HEK293 (cell line): ENCODE results near the gene UGGT1.
A peak's percentile ranks its signal among the peaks of the same experiment; 100 is the strongest.

Source experiments
- CTCF ChIP-seq: fragments of 450-650 bp; formaldehyde crosslinking; IDR thresholded peaks from 2 replicates; pipeline ENCODE4 v1.5.1; 2016; ENCODE audit warnings: missing biosample characterization, missing genetic modification characterization
- SP7 ChIP-seq: fragments of 450-650 bp; formaldehyde crosslinking; IDR thresholded peaks from 2 replicates; pipeline ENCODE4 v1.5.1; 2016; ENCODE audit warnings: missing biosample characterization, missing genetic modification characterization
- ZBTB20 ChIP-seq: fragments of 450-650 bp; formaldehyde crosslinking; IDR thresholded peaks from 2 replicates; pipeline ENCODE4 v1.5.1; 2016; ENCODE audit warnings: missing biosample characterization, missing genetic modification characterization
- ZIC2 ChIP-seq: fragments of 450-650 bp; formaldehyde crosslinking; IDR thresholded peaks from 2 replicates; pipeline ENCODE4 v1.5.1; 2016; ENCODE audit warnings: missing biosample characterization, missing genetic modification characterization
- ZNF112 ChIP-seq: fragments of 450-650 bp; formaldehyde crosslinking; IDR thresholded peaks from 2 replicates; pipeline ENCODE4 v1.5.0; 2017; ENCODE audit warnings: missing biosample characterization, missing genetic modification characterization
- ZNF292 ChIP-seq: fragments of 450-650 bp; formaldehyde crosslinking; IDR thresholded peaks from 2 replicates; pipeline ENCODE4 v1.5.1; 2016; ENCODE audit warnings: low read depth, missing biosample characterization, missing genetic modification characterization, borderline replicate concordance
- ZNF423 ChIP-seq: fragments of 450-650 bp; formaldehyde crosslinking; IDR thresholded peaks from 2 replicates; pipeline ENCODE4 v1.5.1; 2016; ENCODE audit warnings: missing biosample characterization, missing genetic modification characterization
- ZNF501 ChIP-seq: fragments of 450-650 bp; formaldehyde crosslinking; IDR thresholded peaks from 2 replicates; pipeline ENCODE4 v1.5.1; 2016; ENCODE audit warnings: missing biosample characterization, missing genetic modification characterization
- ZNF701 ChIP-seq: fragments of 450-650 bp; formaldehyde crosslinking; IDR thresholded peaks from 2 replicates; pipeline ENCODE4 v1.5.1; 2016; ENCODE audit warnings: missing biosample characterization, missing genetic modification characterization
- ZNF76 ChIP-seq: fragments of 450-650 bp; formaldehyde crosslinking; IDR thresholded peaks from 2 replicates; pipeline ENCODE4; 2016; ENCODE audit warnings: low read depth, missing biosample characterization, missing genetic modification characterization, borderline replicate concordance
- ZNF777 ChIP-seq: fragments of 450-650 bp; formaldehyde crosslinking; IDR thresholded peaks from 2 replicates; pipeline ENCODE4 v1.5.1; 2017; ENCODE audit warnings: missing biosample characterization, missing genetic modification characterization, borderline replicate concordance
- ZSCAN30 ChIP-seq: fragments of 450-650 bp; IDR thresholded peaks from 2 replicates; pipeline ENCODE4 v1.5.1; 2018; ENCODE audit warnings: missing biosample characterization, mild to moderate bottlenecking, missing genetic modification characterization, moderate library complexity
- TF ChIP-seq, protein P1 (sequence below): fragments of 450-650 bp; formaldehyde crosslinking; IDR thresholded peaks from 2 replicates; pipeline ENCODE4 v1.5.1; 2016; ENCODE audit warnings: missing biosample characterization, missing genetic modification characterization
- TF ChIP-seq, protein P2 (sequence below): fragments of 450-650 bp; formaldehyde crosslinking; IDR thresholded peaks from 2 replicates; pipeline ENCODE4 v1.5.1; 2017; ENCODE audit warnings: missing biosample characterization, missing genetic modification characterization
- TF ChIP-seq, protein P3 (sequence below): fragments of 450-650 bp; formaldehyde crosslinking; IDR thresholded peaks from 2 replicates; pipeline ENCODE4 v1.5.1; 2016; ENCODE audit warnings: missing biosample characterization, missing genetic modification characterization
- TF ChIP-seq, protein P4 (sequence below): fragments of 450-650 bp; formaldehyde crosslinking; IDR thresholded peaks from 2 replicates; pipeline ENCODE4 v1.5.1; 2016; ENCODE audit warnings: missing biosample characterization, missing genetic modification characterization

UGGT1 gene

GRCh38 chr2:128232965-128233789 lies 142.2 kb downstream of the UGGT1 start (continued):
- TF ChIP-seq CTCF = peak; percentile 94
- peak; percentile 80 for TF ChIP-seq ZBTB20 (tag by site-specific recombination)
- 0 out of 2 replicates have a peak, but pooled peaks have one; percentile 18 for TF ChIP-seq ZNF76 (tag by site-specific recombination)
- TF ChIP-seq, protein P1, sequence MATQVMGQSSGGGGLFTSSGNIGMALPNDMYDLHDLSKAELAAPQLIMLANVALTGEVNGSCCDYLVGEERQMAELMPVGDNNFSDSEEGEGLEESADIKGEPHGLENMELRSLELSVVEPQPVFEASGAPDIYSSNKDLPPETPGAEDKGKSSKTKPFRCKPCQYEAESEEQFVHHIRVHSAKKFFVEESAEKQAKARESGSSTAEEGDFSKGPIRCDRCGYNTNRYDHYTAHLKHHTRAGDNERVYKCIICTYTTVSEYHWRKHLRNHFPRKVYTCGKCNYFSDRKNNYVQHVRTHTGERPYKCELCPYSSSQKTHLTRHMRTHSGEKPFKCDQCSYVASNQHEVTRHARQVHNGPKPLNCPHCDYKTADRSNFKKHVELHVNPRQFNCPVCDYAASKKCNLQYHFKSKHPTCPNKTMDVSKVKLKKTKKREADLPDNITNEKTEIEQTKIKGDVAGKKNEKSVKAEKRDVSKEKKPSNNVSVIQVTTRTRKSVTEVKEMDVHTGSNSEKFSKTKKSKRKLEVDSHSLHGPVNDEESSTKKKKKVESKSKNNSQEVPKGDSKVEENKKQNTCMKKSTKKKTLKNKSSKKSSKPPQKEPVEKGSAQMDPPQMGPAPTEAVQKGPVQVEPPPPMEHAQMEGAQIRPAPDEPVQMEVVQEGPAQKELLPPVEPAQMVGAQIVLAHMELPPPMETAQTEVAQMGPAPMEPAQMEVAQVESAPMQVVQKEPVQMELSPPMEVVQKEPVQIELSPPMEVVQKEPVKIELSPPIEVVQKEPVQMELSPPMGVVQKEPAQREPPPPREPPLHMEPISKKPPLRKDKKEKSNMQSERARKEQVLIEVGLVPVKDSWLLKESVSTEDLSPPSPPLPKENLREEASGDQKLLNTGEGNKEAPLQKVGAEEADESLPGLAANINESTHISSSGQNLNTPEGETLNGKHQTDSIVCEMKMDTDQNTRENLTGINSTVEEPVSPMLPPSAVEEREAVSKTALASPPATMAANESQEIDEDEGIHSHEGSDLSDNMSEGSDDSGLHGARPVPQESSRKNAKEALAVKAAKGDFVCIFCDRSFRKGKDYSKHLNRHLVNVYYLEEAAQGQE (tag by site-specific recombination) = no peak
- 0 out of 2 replicates have a peak, but pooled peaks have one; percentile 27 for TF ChIP-seq SP7 (tag by site-specific recombination)
- 0 out of 2 replicates have a peak, but pooled peaks have one; percentile 34 for TF ChIP-seq ZNF777 (tag by site-specific recombination)
- TF ChIP-seq ZIC2 (tag by site-specific recombination) = peak; percentile 82
- TF ChIP-seq ZNF701 = no peak
- TF ChIP-seq, protein P2, sequence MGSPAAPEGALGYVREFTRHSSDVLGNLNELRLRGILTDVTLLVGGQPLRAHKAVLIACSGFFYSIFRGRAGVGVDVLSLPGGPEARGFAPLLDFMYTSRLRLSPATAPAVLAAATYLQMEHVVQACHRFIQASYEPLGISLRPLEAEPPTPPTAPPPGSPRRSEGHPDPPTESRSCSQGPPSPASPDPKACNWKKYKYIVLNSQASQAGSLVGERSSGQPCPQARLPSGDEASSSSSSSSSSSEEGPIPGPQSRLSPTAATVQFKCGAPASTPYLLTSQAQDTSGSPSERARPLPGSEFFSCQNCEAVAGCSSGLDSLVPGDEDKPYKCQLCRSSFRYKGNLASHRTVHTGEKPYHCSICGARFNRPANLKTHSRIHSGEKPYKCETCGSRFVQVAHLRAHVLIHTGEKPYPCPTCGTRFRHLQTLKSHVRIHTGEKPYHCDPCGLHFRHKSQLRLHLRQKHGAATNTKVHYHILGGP (tag by site-specific recombination) = no peak
- TF ChIP-seq ZSCAN30 (tag by site-specific recombination) = 0 out of 2 replicates have a peak, but pooled peaks have one; percentile 41
- TF ChIP-seq, protein P3, sequence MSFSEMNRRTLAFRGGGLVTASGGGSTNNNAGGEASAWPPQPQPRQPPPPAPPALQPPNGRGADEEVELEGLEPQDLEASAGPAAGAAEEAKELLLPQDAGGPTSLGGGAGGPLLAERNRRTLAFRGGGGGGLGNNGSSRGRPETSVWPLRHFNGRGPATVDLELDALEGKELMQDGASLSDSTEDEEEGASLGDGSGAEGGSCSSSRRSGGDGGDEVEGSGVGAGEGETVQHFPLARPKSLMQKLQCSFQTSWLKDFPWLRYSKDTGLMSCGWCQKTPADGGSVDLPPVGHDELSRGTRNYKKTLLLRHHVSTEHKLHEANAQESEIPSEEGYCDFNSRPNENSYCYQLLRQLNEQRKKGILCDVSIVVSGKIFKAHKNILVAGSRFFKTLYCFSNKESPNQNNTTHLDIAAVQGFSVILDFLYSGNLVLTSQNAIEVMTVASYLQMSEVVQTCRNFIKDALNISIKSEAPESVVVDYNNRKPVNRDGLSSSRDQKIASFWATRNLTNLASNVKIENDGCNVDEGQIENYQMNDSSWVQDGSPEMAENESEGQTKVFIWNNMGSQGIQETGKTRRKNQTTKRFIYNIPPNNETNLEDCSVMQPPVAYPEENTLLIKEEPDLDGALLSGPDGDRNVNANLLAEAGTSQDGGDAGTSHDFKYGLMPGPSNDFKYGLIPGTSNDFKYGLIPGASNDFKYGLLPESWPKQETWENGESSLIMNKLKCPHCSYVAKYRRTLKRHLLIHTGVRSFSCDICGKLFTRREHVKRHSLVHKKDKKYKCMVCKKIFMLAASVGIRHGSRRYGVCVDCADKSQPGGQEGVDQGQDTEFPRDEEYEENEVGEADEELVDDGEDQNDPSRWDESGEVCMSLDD = peak; percentile 86
- TF ChIP-seq ZNF501 (tag by site-specific recombination) = 0 out of 2 replicates have a peak, but pooled peaks have one; percentile 48
- TF ChIP-seq ZNF112 (tag by site-specific recombination) = no peak
- TF ChIP-seq ZNF423 (tag by site-specific recombination) = peak; percentile 84
- TF ChIP-seq ZNF292 = no peak
- TF ChIP-seq, protein P4, sequence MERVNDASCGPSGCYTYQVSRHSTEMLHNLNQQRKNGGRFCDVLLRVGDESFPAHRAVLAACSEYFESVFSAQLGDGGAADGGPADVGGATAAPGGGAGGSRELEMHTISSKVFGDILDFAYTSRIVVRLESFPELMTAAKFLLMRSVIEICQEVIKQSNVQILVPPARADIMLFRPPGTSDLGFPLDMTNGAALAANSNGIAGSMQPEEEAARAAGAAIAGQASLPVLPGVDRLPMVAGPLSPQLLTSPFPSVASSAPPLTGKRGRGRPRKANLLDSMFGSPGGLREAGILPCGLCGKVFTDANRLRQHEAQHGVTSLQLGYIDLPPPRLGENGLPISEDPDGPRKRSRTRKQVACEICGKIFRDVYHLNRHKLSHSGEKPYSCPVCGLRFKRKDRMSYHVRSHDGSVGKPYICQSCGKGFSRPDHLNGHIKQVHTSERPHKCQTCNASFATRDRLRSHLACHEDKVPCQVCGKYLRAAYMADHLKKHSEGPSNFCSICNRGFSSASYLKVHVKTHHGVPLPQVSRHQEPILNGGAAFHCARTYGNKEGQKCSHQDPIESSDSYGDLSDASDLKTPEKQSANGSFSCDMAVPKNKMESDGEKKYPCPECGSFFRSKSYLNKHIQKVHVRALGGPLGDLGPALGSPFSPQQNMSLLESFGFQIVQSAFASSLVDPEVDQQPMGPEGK (tag by site-specific recombination) = 0 out of 2 replicates have a peak, but pooled peaks have one; percentile 45
